ENCODE results near the gene CNOT3.

CNOT3 gene

DNA sequence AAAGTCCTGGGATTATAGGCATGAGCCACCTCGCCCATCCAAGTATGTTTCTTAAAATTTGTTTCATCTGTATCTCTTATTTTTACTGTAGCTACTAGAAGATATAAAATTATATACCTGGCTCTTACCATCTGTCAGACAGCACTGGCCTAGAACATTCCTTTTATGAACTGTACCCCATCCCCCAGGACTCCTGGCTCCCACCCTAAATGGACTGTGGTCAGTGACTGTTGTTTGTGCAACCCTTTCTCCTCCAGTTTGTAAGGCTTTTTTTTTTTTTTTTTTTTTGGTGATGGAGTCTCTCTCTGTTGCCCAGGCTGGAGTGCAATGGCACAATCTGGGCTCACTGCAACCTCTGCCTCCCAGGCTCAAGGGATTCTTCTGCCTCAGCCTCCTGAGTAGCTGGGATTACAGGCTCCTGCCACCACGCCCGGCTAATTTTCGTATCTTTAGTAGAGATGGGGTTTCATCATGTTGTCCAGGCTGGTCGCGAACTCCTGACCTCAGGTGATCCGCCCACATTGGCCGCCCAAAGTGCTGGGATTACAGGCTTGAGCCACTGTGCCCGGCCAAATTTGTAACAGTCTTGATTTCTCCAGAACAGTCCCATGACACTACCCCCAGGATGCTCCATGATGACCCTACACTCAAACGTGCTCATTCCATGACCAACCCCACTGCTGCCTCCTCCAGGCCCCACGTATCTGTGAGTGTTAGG lies 32.4 kb upstream of the CNOT3 start:
- H3K27ac ChIP-seq (ENCODE audit: insufficient read depth, low read depth, low read length, poor library complexity, severe bottlenecking) = no peak overlapping the region
- H3K4me3 ChIP-seq (ENCODE audit: insufficient read depth, low read depth, low read length) = no peak overlapping the region
- WGBS, 2 experiments = 93 to 96% methylated on average over 11 of the region's 11 CpGs
- H3K4me1 ChIP-seq (ENCODE audit: control insufficient read depth, insufficient read depth, low read length) = no peaks in the 10 kb centered on the region
- H3K27me3 ChIP-seq (ENCODE audit: control insufficient read depth, insufficient read depth, low read length, poor library complexity, severe bottlenecking) = no peaks in the 10 kb centered on the region
- peaks cover 28% of the 10 kb centered on the region for H3K36me3 ChIP-seq (ENCODE audit: control insufficient read depth, insufficient read depth, low read length)
- H3K9me3 ChIP-seq (ENCODE audit: control insufficient read depth, low read length) = no peaks in the 10 kb centered on the region

DNA sequence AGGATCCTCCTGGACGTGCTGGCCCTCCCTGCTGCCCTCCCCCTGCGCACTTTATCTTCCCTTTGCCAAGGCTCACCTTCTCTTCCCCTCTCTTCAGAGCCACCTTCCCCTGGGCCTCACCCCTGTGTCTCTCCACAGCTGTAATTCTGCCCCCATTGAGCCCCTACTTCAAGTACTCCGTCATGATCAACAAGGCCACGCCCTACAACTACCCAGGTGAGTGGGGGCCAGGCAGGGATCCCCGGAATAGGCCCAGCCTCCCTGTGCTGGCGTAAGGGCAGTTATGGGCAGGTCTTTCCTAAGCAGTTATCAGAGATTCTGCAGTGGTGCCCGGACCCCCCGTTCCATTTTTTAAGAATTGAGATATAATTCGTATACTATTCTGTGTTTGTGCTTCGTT lies 31.8 kb upstream of the CNOT3 start:
- no peaks in the 10 kb centered on the region for H3K4me1 ChIP-seq (ENCODE audit: control insufficient read depth, insufficient read depth, low read length)
- no peak overlapping the region for H3K4me3 ChIP-seq (ENCODE audit: insufficient read depth, low read depth, low read length)
- H3K9me3 ChIP-seq (ENCODE audit: control insufficient read depth, low read length) = no peaks in the 10 kb centered on the region
- H3K27ac ChIP-seq (ENCODE audit: insufficient read depth, low read depth, low read length, poor library complexity, severe bottlenecking) = no peak overlapping the region
- H3K27me3 ChIP-seq (ENCODE audit: control insufficient read depth, insufficient read depth, low read length, poor library complexity, severe bottlenecking) = no peaks in the 10 kb centered on the region
- WGBS, 2 experiments = 92 to 93% methylated on average over 10 of the region's 10 CpGs
- peaks cover 32% of the 10 kb centered on the region for H3K36me3 ChIP-seq (ENCODE audit: control insufficient read depth, insufficient read depth, low read length)

DNA sequence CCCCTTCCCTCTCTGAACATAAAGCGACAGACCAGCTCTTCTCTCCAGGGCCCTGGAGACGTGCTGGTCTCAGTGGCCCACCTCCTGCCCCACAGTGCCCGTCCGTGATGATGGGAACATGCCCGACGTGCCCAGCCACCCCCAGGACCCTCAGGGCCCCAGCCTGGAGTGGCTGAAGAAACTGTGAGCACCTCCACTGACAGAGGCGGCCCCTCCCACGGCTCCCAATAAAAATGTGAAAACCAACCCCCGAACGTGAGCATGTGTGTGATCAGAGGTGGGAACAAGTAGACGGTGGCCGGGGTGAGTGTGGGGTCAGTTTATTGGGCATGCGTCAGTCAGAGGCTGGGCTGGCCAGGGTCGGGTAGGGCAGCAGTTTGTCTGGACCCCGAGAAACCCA lies 30.8 kb upstream of the CNOT3 start:
- peaks cover 34% of the 10 kb centered on the region for H3K36me3 ChIP-seq (ENCODE audit: control insufficient read depth, insufficient read depth, low read length)
- no peaks in the 10 kb centered on the region for H3K4me1 ChIP-seq (ENCODE audit: control insufficient read depth, insufficient read depth, low read length)
- no peak overlapping the region for H3K4me3 ChIP-seq (ENCODE audit: insufficient read depth, low read depth, low read length)
- no peaks in the 10 kb centered on the region for H3K27me3 ChIP-seq (ENCODE audit: control insufficient read depth, insufficient read depth, low read length, poor library complexity, severe bottlenecking)
- WGBS, 2 experiments = 92 to 93% methylated on average over 15 of the region's 15 CpGs
- H3K27ac ChIP-seq (ENCODE audit: insufficient read depth, low read depth, low read length, poor library complexity, severe bottlenecking) = no peak overlapping the region
- no peaks in the 10 kb centered on the region for H3K9me3 ChIP-seq (ENCODE audit: control insufficient read depth, low read length)

DNA sequence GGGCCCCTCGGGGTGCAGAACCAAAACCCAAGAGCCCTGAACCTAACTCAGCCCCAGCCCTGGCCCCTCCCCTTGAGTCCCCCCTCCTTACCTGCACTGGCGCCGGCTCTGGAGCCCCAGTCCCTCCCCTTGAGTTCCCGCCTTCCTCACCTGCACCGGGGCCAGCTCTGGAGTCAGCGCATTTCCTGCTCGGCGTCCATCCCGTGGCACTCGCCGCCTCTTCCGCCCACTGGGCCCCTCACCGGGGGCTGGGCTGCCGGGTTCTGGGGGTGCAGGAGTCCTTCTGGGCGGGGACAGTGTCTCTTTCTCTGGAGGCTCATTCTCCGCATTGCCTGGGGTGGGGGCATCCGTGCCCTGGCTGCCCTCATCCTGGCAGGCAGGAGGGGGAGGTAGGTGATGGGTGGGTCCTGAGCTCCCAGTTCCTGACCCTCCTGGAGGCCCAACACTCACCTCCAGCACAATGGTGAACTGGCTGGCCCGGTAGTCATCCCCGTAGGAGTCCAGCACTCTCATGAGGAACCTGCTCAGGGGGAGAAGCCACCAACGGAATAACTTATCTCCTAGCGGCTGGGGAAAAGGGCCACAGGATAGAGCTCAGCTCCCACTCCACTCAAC lies 29.6 kb upstream of the CNOT3 start:
- Histone ChIP-seq H3K36me3 (ENCODE audit: control insufficient read depth, insufficient read depth, low read length) (peaks cover 37% of the 10 kb centered on the region), H3K4me3 (ENCODE audit: insufficient read depth, low read depth, low read length) (no peak overlapping the region)
- WGBS, 2 experiments = 92% methylated on average over 20 to 21 of the region's 21 CpGs

DNA sequence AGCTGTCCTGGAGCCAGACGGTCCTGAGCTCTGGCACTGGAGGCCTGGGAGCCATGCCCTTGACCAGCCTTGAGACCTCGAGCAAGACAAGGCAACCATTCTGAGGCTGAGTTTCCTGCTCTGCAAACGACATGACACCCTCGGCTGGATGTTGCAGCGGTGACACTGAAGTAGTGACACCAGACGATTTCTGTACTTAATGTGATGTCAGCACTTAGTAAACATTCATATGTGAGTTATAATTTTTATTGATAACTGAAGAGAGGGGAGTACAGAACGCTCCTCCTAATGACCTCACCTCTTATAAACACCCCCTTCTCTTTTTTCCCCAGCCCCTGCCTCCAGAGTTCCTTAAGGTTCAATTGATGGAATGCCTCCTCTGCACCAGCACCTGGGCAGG lies 29.1 kb upstream of the CNOT3 start:
- Histone ChIP-seq H3K36me3 (ENCODE audit: control insufficient read depth, insufficient read depth, low read length) (peaks cover 37% of the 10 kb centered on the region), H3K9me3 (ENCODE audit: control insufficient read depth, low read length) (no peaks in the 10 kb centered on the region), H3K4me3 (ENCODE audit: insufficient read depth, low read depth, low read length) (no peak overlapping the region), H3K27ac (ENCODE audit: insufficient read depth, low read depth, low read length, poor library complexity, severe bottlenecking) (no peak overlapping the region), H3K27me3 (ENCODE audit: control insufficient read depth, insufficient read depth, low read length, poor library complexity, severe bottlenecking) (no peaks in the 10 kb centered on the region), H3K4me1 (ENCODE audit: control insufficient read depth, insufficient read depth, low read length) (no peaks in the 10 kb centered on the region)
- WGBS, 2 experiments = 94 to 97% methylated on average over 6 to 7 of the region's 7 CpGs

More for the DNA sequence above, 29.6 kb upstream of the CNOT3 start:
- H3K27me3 ChIP-seq (ENCODE audit: control insufficient read depth, insufficient read depth, low read length, poor library complexity, severe bottlenecking) = no peaks in the 10 kb centered on the region
- no peak overlapping the region for H3K27ac ChIP-seq (ENCODE audit: insufficient read depth, low read depth, low read length, poor library complexity, severe bottlenecking)
- H3K4me1 ChIP-seq (ENCODE audit: control insufficient read depth, insufficient read depth, low read length) = no peaks in the 10 kb centered on the region
- H3K9me3 ChIP-seq (ENCODE audit: control insufficient read depth, low read length) = no peaks in the 10 kb centered on the region

DNA sequence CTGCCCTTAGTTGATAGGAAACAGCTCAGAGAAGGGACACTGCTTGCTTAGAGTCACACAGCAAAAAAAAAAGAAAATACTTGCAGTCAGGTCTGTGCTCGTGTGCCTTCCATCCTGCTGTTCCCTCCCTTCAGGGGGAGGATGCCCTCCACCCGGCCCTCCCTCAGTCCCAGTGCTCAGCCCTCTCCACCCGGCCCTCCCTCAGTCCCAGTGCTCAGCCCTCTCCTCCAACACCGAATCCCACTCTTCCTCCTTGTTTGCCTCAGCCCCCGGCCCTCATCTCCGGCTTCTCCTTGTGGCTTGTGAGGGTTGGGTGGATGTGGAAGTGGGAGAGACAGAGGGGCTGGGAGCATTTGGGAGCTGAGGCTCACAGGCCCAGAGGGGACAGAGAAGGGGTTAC lies 27.9 kb upstream of the CNOT3 start:
- 88 to 90% methylated on average over 5 to 6 of the region's 6 CpGs for WGBS, 2 experiments
- H3K9me3 ChIP-seq (ENCODE audit: control insufficient read depth, low read length) = no peaks in the 10 kb centered on the region
- no peak overlapping the region for H3K4me3 ChIP-seq (ENCODE audit: insufficient read depth, low read depth, low read length)
- H3K4me1 ChIP-seq (ENCODE audit: control insufficient read depth, insufficient read depth, low read length) = peaks cover 8% of the 10 kb centered on the region
- H3K27me3 ChIP-seq (ENCODE audit: control insufficient read depth, insufficient read depth, low read length, poor library complexity, severe bottlenecking) = no peaks in the 10 kb centered on the region
- H3K27ac ChIP-seq (ENCODE audit: insufficient read depth, low read depth, low read length, poor library complexity, severe bottlenecking) = no peak overlapping the region
- H3K36me3 ChIP-seq (ENCODE audit: control insufficient read depth, insufficient read depth, low read length) = peaks cover 37% of the 10 kb centered on the region

DNA sequence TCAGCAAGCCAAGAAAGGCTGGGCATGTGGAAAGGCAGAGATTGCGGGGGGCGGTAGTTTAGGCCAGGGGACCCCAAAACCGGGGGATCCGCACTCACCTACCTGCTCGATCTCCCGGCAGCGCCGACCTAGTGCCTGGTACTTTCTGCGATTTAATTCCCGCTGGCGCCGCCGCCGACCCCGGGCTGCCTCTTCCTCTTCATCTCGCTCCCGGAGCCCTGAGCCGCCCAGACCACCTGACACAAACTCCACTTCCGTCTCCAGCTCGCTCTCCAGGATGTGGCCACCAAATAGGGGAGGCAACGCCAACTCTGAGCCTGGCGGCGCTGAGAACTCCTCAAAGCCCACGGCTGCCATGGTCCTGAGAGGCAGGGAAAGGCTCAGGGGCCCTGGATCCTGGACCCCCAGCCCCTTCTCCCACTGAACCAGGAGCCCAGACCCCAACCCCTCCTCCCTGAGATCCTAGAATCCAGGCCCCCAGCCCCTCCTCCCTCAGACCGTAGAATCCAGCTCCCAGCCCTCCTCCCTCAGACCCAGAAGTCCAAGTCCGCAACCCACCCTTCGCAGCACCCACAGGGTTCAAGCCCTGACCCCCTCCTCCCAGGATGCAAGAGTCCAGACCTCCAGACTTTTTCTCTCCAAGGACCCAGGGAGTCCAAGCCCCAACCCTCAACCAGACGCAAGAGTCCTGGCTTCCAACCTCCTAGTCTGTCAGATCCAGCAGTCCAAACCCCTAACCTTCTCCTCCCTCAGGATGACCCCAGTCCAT lies 23.0 kb upstream of the CNOT3 start:
- H3K36me3 ChIP-seq (ENCODE audit: control insufficient read depth, insufficient read depth, low read length) = peaks cover 16% of the 10 kb centered on the region
- 24 to 28% methylated on average over 28 of the region's 28 CpGs for WGBS, 2 experiments

DNA sequence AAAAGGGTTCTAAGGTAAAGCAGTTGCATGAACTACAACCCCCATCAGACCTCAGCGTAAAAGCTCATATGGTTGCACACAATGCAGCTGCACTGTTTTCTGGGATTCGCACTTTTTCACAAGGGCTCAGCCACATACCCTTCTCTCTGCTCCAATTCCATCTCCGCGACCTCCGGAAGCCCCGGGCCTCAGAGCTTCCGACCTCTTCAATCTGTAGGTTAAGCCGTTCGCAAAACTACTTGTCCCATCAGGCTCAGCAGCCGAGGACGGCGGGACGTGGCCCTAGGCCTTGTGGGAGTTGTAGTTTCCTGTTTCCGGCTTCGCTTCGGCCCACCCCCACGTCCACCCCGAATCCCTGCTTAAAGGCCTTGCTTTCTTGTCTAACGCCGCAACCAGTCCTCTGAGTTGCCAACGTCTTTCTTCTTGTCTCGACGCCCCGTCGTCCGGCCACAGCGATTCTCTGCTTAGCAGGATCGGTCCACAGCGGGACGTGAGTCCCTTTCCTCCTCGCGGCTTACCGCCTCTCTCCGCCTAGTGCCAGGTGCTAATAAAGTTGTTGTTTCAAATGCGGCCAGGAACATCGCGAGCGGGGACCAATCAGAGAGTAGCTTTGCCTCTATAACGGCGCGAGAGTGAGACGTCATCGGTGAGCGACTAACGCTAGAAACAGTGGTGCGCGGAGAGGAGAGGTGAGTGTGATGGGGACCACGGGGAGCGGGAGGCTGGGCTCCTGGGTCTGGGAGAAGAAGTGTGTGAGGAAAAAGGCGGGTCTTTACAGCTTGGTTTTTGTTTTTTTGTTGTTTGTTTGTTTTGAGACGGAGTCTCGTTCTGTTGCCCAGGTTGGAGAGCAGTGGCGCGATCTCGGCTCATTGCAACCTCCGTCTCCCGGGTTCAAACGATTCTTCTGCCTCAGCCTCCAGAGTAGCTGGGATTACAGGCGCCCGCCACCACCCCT lies 22.2 kb upstream of the CNOT3 start, which contains the start of the genes PRPF31 and TFPT:
Gene PRPF31 (plus strand): TSS at position 646 of the 955 bp plus-strand sequence. CDS start 2,525 bp downstream, outside the sequence.
Gene TFPT (minus strand): TSS at position 549 of the 955 bp plus-strand sequence. CDS start 388 bp downstream, at position 161.
- Histone ChIP-seq H3K4me3 (ENCODE audit: insufficient read depth, low read depth, low read length) (peak within 1 kb of the TSS; percentile 65), H3K27ac (ENCODE audit: insufficient read depth, low read depth, low read length, poor library complexity, severe bottlenecking) (peak within 1 kb of the TSS; percentile 48), H3K9me3 (ENCODE audit: control insufficient read depth, low read length) (no peaks in the 10 kb centered on the region), H3K27me3 (ENCODE audit: control insufficient read depth, insufficient read depth, low read length, poor library complexity, severe bottlenecking) (no peaks in the 10 kb centered on the region), H3K4me1 (ENCODE audit: control insufficient read depth, insufficient read depth, low read length) (peaks cover 17% of the 10 kb centered on the region), H3K36me3 (ENCODE audit: control insufficient read depth, insufficient read depth, low read length) (peaks cover 14% of the 10 kb centered on the region)
- 0 to 1% methylated on average over 60 of the region's 60 CpGs for WGBS, 2 experiments

More for the DNA sequence above, 23.0 kb upstream of the CNOT3 start:
- Histone ChIP-seq H3K27me3 (ENCODE audit: control insufficient read depth, insufficient read depth, low read length, poor library complexity, severe bottlenecking) (no peaks in the 10 kb centered on the region), H3K27ac (ENCODE audit: insufficient read depth, low read depth, low read length, poor library complexity, severe bottlenecking) (no peak overlapping the region), H3K9me3 (ENCODE audit: control insufficient read depth, low read length) (no peaks in the 10 kb centered on the region), H3K4me3 (ENCODE audit: insufficient read depth, low read depth, low read length) (peak overlapping the region; percentile 65), H3K4me1 (ENCODE audit: control insufficient read depth, insufficient read depth, low read length) (peaks cover 17% of the 10 kb centered on the region)

DNA sequence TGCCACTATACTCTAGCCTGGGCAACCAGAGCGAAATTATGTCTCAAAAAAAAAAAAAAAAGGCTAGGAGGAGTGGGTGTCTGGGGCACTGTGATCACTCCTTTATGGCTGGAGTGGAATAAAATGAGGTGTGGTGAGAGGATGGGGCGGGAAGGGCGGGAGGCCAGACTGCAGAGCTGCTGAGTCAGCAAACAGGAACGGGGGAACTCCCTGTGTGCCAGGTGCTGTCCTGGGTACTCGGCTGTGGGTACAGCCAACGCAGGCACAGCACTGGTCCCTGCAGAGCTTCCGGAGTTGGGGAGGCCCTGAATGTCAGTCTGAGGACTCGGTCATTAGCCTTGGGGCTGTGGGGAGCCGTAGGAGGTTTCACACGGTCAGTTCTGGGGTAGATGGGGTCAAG lies 16.3 kb upstream of the CNOT3 start:
- no peak overlapping the region for H3K27ac ChIP-seq (ENCODE audit: insufficient read depth, low read depth, low read length, poor library complexity, severe bottlenecking)
- no peak overlapping the region for H3K4me3 ChIP-seq (ENCODE audit: insufficient read depth, low read depth, low read length)
- peaks cover 6% of the 10 kb centered on the region for H3K4me1 ChIP-seq (ENCODE audit: control insufficient read depth, insufficient read depth, low read length)
- H3K36me3 ChIP-seq (ENCODE audit: control insufficient read depth, insufficient read depth, low read length) = peaks cover 36% of the 10 kb centered on the region
- WGBS, 2 experiments = 93 to 96% methylated on average over 10 of the region's 10 CpGs
- H3K27me3 ChIP-seq (ENCODE audit: control insufficient read depth, insufficient read depth, low read length, poor library complexity, severe bottlenecking) = no peaks in the 10 kb centered on the region
- no peaks in the 10 kb centered on the region for H3K9me3 ChIP-seq (ENCODE audit: control insufficient read depth, low read length)
